SK-N-MC (cell line): ENCODE measurements around the gene PHF3.

Source experiments
- EZH2 ChIP-seq: fragments of 200-600 bp; sonication (generic); IDR thresholded peaks from one replicate; pipeline ENCODE4 v1.6.1; 2017; ENCODE audit warnings: antibody characterized with exemption
- POLR2AphosphoS5 ChIP-seq: IDR thresholded peaks from 2 replicates; pipeline ENCODE4 v1.6.1; 2012; ENCODE audit warnings: mild to moderate bottlenecking, low read depth, low read length, borderline replicate concordance

DNA sequence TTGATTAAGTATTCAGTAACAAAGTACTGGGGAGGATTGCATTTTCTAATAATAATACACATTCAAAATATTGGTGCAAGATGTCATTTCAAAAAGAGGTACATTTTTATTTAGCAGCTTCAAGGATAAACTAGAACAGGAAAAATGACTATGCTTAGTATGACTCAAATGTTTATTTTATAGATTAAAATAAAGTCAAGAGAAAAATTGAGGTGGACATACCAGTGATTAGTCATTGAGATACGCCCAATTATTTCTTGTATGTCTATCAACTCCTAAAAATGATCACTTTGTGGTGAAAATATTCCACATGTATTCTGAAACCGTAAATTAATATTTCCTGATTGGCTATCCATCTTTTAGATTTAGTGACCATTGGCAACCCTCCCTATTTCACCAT, 96.7 kb downstream of the PHF3 start:
- TF ChIP-seq EZH2 = no peak
- no peak for TF ChIP-seq POLR2AphosphoS5
